COR-L47 (cell line): Measurements from ENCODE around the gene MFAP1.
"Not testable (repeated sequence)": the region's sequence is repeated elsewhere in the genome, so short reads cannot be mapped to it uniquely, and the experiment has no call there.

Experiments
- DNase-seq: peaks from one replicate; lab custom pipeline; 2025; lab: John Stamatoyannopoulos, UW

The MFAP1 gene

GRCh38 chr15:43821505-43821904, 3.0 kb downstream of the MFAP1 start:
- DNase-seq = no peak

- not testable (repeated sequence) for DNase-seq
Observed at GRCh38 chr15:43815064-43815463, 9.4 kb downstream of the MFAP1 start.

GRCh38 chr15:43808960-43809678, 15.4 kb downstream of the MFAP1 start:
- DNase-seq = no peak

- no peak for DNase-seq
Observed at GRCh38 chr15:43808435-43808950, 16.0 kb downstream of the MFAP1 start.

GRCh38 chr15:43802676-43803075, 21.8 kb downstream of the MFAP1 start:
- DNase-seq = not testable (repeated sequence)

GRCh38 chr15:43800286-43801141, 24.0 kb downstream of the MFAP1 start, which contains the start of gene HYPK:
HYPK (plus strand) TSS chr15:43800599; CDS start chr15:43800623, 24 bp downstream.
- peak; percentile 88 for DNase-seq

GRCh38 chr15:43799945-43800285, 24.6 kb downstream of the MFAP1 start, which contains the start of gene SERINC4:
SERINC4 (minus strand) TSS chr15:43800220; CDS start chr15:43799986, 234 bp downstream.
- DNase-seq = no peak

GRCh38 chr15:43799209-43799944, 25.1 kb downstream of the MFAP1 start:
- peak; percentile 61 for DNase-seq

- DNase-seq = no peak
Observed at GRCh38 chr15:43796566-43796965, 27.9 kb downstream of the MFAP1 start.

GRCh38 chr15:43795997-43796396, 28.5 kb downstream of the MFAP1 start:
- no peak for DNase-seq

- no peak for DNase-seq
Observed at GRCh38 chr15:43795197-43795596, 29.3 kb downstream of the MFAP1 start.

GRCh38 chr15:43794269-43795037, 30.0 kb downstream of the MFAP1 start:
- DNase-seq = no peak

GRCh38 chr15:43793647-43794046, 30.8 kb downstream of the MFAP1 start:
- DNase-seq = no peak

GRCh38 chr15:43792761-43793476, 31.6 kb downstream of the MFAP1 start:
- DNase-seq = no peak

- DNase-seq = peak; percentile 99
Observed at GRCh38 chr15:43791993-43792760, 32.3 kb downstream of the MFAP1 start, which contains the start of gene SERF2. SERF2 (plus strand) TSS chr15:43792320; CDS start chr15:43792377, 57 bp downstream.

GRCh38 chr15:43789409-43789808, 35.1 kb downstream of the MFAP1 start:
- no peak for DNase-seq

GRCh38 chr15:43779016-43779415, 45.5 kb downstream of the MFAP1 start:
- DNase-seq = no peak

GRCh38 chr15:43777267-43777914, 47.1 kb downstream of the MFAP1 start:
- DNase-seq = peak; percentile 87

GRCh38 chr15:43776718-43777266, 47.7 kb downstream of the MFAP1 start, which contains the start of gene ELL3:
ELL3 (minus strand) TSS chr15:43776966; CDS start chr15:43776901, 65 bp downstream.
- DNase-seq = peak; percentile 74
